GM12875 (cell line): ENCODE results near the gene OR4D6.

ENCODE experiments used
- H3K4me3 ChIP-seq: one replicate; pipeline ENCODE4 v1.5.1; 2011; ENCODE audit warnings: low read depth, low read length, control low read depth
- CTCF ChIP-seq: IDR thresholded peaks from 2 replicates; pipeline ENCODE4 v1.5.1; 2011; ENCODE audit warnings: low read depth, mild to moderate bottlenecking, control low read depth, inconsistent platforms, low read length, moderate library complexity, borderline replicate concordance; ENCODE audit not compliant: insufficient read depth

Gene OR4D6

DNA sequence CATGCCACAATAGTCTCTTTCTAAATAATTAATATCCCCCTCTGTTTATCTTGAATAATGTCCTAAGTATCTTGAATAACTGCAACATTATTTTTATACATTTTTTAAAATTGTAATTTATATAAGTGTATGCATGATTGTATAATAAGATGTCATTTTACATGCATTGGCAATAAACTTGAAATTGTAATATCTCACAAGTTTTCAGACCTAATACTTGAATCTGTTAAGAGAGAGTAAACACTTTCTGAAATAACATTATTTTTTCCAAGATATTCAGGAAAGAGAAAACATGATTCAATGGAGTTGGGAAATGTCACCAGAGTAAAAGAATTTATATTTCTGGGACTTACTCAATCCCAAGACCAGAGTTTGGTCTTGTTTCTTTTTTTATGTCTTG, 46.5 kb downstream of the OR4D6 start, which contains the start of gene OR4D11:
OR4D11 (plus strand) TSS at position 301 of the 400 bp plus-strand sequence; CDS start at position 301, 0 bp downstream.
- no peak within 1 kb of the TSS for H3K4me3 ChIP-seq
- no peak for TF ChIP-seq CTCF
